GM12878 (cell line): ENCODE results near the gene TUFM. TPM values are rescaled to one million over a fixed set of nuclear protein-coding genes. Genes with fewer than 3 reads are reported as not detected.
"Not testable (repeated sequence)": the region's sequence is repeated elsewhere in the genome, so short reads cannot be mapped to it uniquely, and the experiment has no call there.

Source experiments
- ATAC-seq: fragments of 200-7000 bp; cut with Tn5 transposase; 3 replicates; pipeline ENCODE4 v1.9.1; 2020; ENCODE audit warnings: mild to moderate bottlenecking, moderate library complexity
- BruUV-seq: library from RNA; stranded (reverse); fragments of 400-500 nt; replicated peaks from 2 replicates; lab custom pipeline; 2021; lab: Mats Ljungman, UMichigan
- CTCF ChIA-PET: fragments of 300-600 bp; sonication (Branson Sonifier 250); formaldehyde crosslinking; extraction: SDS; loops from one replicate; lab custom pipeline; 2021; ENCODE audit warnings: inconsistent platforms; lab: Yijun Ruan, JAX
- POLR2A ChIA-PET: fragments of 350-600 bp; formaldehyde crosslinking; extraction: SDS; loops from one replicate; lab custom pipeline; 2021; ENCODE audit warnings: inconsistent platforms; lab: Charles Lee
- RAD21 ChIA-PET: fragments of 300-600 bp; sonication (Branson Sonifier 250); formaldehyde crosslinking; loops from one replicate; lab custom pipeline; 2023; ENCODE audit warnings: antibody characterized with exemption; ENCODE audit not compliant: unreplicated experiment; lab: Charles Lee
- SMC1A ChIA-PET: fragments of 300-600 bp; sonication (Branson Sonifier 250); formaldehyde crosslinking; loops from one replicate; lab custom pipeline; 2023; ENCODE audit not compliant: unreplicated experiment, uncharacterized antibody; lab: Charles Lee
- DNase-seq: peaks from one replicate; pipeline ENCODE4 v3.0.0-alpha.2; 2011; ENCODE audit warnings: low read depth, low spot score
- FAIRE-seq: peaks from 3 replicates; lab custom pipeline; 2011; peaks lifted over from hg19 to GRCh38; lab: Jason Lieb, UNC
- H2AFZ ChIP-seq: 2 replicates; pipeline ENCODE4 v1.6.0; 2011; ENCODE audit warnings: low read depth, low read length, control low read depth; ENCODE audit not compliant: control insufficient read depth
- H3K27ac ChIP-seq: 2 replicates; pipeline ENCODE4 v1.5.1; 2011; ENCODE audit warnings: control low read depth; ENCODE audit not compliant: control insufficient read depth, insufficient read depth
- H3K27me3 ChIP-seq, 2 experiments: replicated peaks in 1 of 2; 2 replicates each; pipeline versions ENCODE4 v1.6.0 to v1.6.1; 2011; ENCODE audit warnings: low read length in 1 of 2; ENCODE audit not compliant: control insufficient read depth in 2 of 2, insufficient read depth in 2 of 2
- H3K36me3 ChIP-seq, 2 experiments: 2 replicates each; pipeline ENCODE4 v1.5.1; 2011; ENCODE audit warnings: low read length in 1 of 2; ENCODE audit not compliant: control insufficient read depth in 2 of 2, insufficient read depth in 2 of 2
- H3K4me1 ChIP-seq: 2 replicates; pipeline ENCODE4 v1.6.1; 2011; ENCODE audit warnings: mild to moderate bottlenecking, low read length, moderate library complexity, mixed read lengths; ENCODE audit not compliant: control insufficient read depth, insufficient read depth
- H3K4me2 ChIP-seq: 2 replicates; pipeline ENCODE4 v1.6.0; 2011; ENCODE audit warnings: control low read depth; ENCODE audit not compliant: control insufficient read depth, insufficient read depth
- H3K4me3 ChIP-seq: fragments of 200-600 bp; sonication (generic); 2 replicates; pipeline ENCODE4 v1.5.1; 2016
- H3K79me2 ChIP-seq: 2 replicates; pipeline ENCODE4 v1.6.0; 2011; ENCODE audit warnings: low read length; ENCODE audit not compliant: control insufficient read depth, insufficient read depth
- H3K9ac ChIP-seq: 2 replicates; pipeline ENCODE4 v1.8.0; 2011; ENCODE audit warnings: low read length, control low read depth, mixed read lengths; ENCODE audit not compliant: control insufficient read depth, insufficient read depth
- H3K9me3 ChIP-seq: replicated peaks from 3 replicates; pipeline ENCODE4 v1.5.1; 2011; ENCODE audit warnings: mild to moderate bottlenecking, low read length; ENCODE audit not compliant: control insufficient read depth, insufficient read depth
- H4K20me1 ChIP-seq: 2 replicates; pipeline ENCODE4 v1.6.0; 2011; ENCODE audit not compliant: control insufficient read depth, insufficient read depth
- BRCA1 ChIP-seq: IDR thresholded peaks from 2 replicates; pipeline ENCODE4 v1.6.1; 2011; ENCODE audit warnings: low read depth, low read length, improper control_type of control experiment
- CHD2 ChIP-seq: IDR thresholded peaks from 2 replicates; pipeline ENCODE4 v1.6.1; 2011; ENCODE audit warnings: low read depth, low read length, improper control_type of control experiment, borderline replicate concordance
- MEF2A ChIP-seq: IDR thresholded peaks from 2 replicates; pipeline ENCODE4 v1.6.1; 2011; ENCODE audit warnings: low read depth, mild to moderate bottlenecking, low read length, moderate library complexity; ENCODE audit not compliant: insufficient read depth
- MTA2 ChIP-seq: fragments of 450-650 bp; IDR thresholded peaks from 2 replicates; pipeline ENCODE4 v1.6.1; 2016; ENCODE audit warnings: low read depth, mild to moderate bottlenecking, moderate library complexity
- RAD21 ChIP-seq: IDR thresholded peaks from 2 replicates; pipeline ENCODE4 v1.6.1; 2011; ENCODE audit warnings: mild to moderate bottlenecking, low read depth, low read length, moderate library complexity; ENCODE audit not compliant: insufficient read depth
- RCOR1 ChIP-seq: conservative IDR thresholded peaks from 2 replicates; pipeline ENCODE4 v1.6.1; 2012; ENCODE audit warnings: low read depth, low read length, improper control_type of control experiment
- WGBS: methylation state at CpG from one replicate; pipeline ENCODE4 v1.1.6; 2016; ENCODE audit warnings: low lambda C conversion rate; ENCODE audit not compliant: insufficient replicate concordance, insufficient coverage; ENCODE audit errors: missing lambda C conversion rate; 5-methylcytosine and 5-hydroxymethylcytosine counted together
- in situ Hi-C: fragments of 300-500 bp; cut with MboI; formaldehyde crosslinking; loops from 9 replicates; pipeline ENCODE4 v1.14.3; 2018; ENCODE audit warnings: mixed read lengths
- intact Hi-C: fragments of 100-400 bp; cut with micrococcal nuclease; formaldehyde crosslinking; loops from one replicate; pipeline ENCODE4 v1.14.2; 2022; ENCODE audit not compliant: unreplicated experiment
- polyA plus RNA-seq, 11 experiments: library from polyadenylated mRNA; depleted of rRNA in 4 of 11; unstranded in 6 of 11; stranded (reverse) in 5 of 11; fragments of >200 nt; fragmentation: Nextera tagmentation in 4 of 11; fragmentation: Illumina TruSeq in 1 of 11; extraction: Ambion mirVana in 4 of 11; extraction: Trizol in 1 of 11; gene quantifications; 1 replicate in 1 of 11; 2 replicates in 10 of 11; pipeline versions ENCODE4 v1.2.1 to v1.2.3, GENCODE V29; 2011 to 2016; ENCODE audit warnings: inconsistent platforms in 2 of 11, missing spikeins in 2 of 11, low read depth in 1 of 11
- total RNA-seq, 4 experiments: library from RNA; depleted of rRNA in 3 of 4; stranded (reverse); fragments of >200 nt in 3 of 4; fragmentation: Illumina TruSeq in 1 of 4; extraction: Trizol in 1 of 4; gene quantifications; 2 replicates each; pipeline versions ENCODE4 v1.2.1 to v1.2.3, GENCODE V29; 2013 to 2021
- TF ChIP-seq, protein P1 (sequence below): fragments of 450-650 bp; formaldehyde crosslinking; IDR thresholded peaks from 2 replicates; pipeline ENCODE4 v1.4.0; 2020; ENCODE audit warnings: mild to moderate bottlenecking, moderate library complexity

Gene TUFM
- total and polyA plus RNA-seq, 10 of the 15 experiments (the other 5 are each of a cell fraction or from before 2014, with no cell fraction given): 23.4 to 354 (median 182) TPM

- no peak for TF ChIP-seq MTA2
- no peak for TF ChIP-seq RCOR1
- no peak for TF ChIP-seq CHD2
- TF ChIP-seq BRCA1: no peak
These were observed 37.3 kb upstream of the TUFM start (continued) for GRCh38 chr16:28883221-28883996.

DNA sequence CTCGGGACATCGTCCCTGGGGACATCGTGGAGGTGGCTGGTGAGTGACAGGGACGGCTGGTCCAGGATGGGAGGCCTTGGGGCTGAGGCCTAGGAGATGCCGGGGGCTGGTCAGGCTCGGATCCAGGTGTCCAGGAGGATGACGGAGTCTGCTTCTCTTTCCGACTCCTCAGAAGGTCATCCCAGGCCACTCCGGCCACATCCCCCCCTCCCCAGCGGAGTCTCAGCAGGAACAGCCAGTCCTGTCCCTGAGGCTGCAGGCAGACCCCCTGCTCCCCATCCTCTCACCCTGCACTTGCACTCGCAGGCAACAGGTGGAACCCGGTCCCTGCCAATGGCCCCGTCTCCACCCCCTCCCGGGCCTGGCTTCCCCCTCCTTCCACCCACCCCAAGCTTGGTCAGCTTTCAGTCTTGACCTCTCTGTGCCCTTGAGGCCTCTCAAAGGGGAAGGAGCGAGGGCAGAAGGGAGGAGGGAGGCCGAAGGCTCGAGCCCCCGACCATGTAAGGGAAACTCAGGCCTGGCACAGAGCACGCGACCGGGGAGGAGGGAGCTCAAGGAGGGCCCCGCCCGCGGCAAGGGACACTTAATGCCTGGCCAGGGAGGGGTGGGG, 36.5 kb upstream of the TUFM start:
- Histone ChIP-seq H3K4me2 (no peak overlapping the region), H3K27ac (no peak overlapping the region), H3K27me3 (no peaks in the 10 kb centered on the region), H3K79me2 (no peaks in the 10 kb centered on the region), H3K4me1 (peaks cover 7% of the 10 kb centered on the region), H3K9ac (no peak overlapping the region), H3K36me3 (no peaks in the 10 kb centered on the region), H2AFZ (no peak overlapping the region), H3K4me3 (no peak overlapping the region), H4K20me1 (no peaks in the 10 kb centered on the region), H3K9me3 (no peaks in the 10 kb centered on the region)
- no peak for DNase-seq
- TF ChIP-seq RAD21 (0 out of 2 replicates have a peak, but pooled peaks have one; percentile 5), MEF2A (no peak)
- TF ChIP-seq, protein P1, sequence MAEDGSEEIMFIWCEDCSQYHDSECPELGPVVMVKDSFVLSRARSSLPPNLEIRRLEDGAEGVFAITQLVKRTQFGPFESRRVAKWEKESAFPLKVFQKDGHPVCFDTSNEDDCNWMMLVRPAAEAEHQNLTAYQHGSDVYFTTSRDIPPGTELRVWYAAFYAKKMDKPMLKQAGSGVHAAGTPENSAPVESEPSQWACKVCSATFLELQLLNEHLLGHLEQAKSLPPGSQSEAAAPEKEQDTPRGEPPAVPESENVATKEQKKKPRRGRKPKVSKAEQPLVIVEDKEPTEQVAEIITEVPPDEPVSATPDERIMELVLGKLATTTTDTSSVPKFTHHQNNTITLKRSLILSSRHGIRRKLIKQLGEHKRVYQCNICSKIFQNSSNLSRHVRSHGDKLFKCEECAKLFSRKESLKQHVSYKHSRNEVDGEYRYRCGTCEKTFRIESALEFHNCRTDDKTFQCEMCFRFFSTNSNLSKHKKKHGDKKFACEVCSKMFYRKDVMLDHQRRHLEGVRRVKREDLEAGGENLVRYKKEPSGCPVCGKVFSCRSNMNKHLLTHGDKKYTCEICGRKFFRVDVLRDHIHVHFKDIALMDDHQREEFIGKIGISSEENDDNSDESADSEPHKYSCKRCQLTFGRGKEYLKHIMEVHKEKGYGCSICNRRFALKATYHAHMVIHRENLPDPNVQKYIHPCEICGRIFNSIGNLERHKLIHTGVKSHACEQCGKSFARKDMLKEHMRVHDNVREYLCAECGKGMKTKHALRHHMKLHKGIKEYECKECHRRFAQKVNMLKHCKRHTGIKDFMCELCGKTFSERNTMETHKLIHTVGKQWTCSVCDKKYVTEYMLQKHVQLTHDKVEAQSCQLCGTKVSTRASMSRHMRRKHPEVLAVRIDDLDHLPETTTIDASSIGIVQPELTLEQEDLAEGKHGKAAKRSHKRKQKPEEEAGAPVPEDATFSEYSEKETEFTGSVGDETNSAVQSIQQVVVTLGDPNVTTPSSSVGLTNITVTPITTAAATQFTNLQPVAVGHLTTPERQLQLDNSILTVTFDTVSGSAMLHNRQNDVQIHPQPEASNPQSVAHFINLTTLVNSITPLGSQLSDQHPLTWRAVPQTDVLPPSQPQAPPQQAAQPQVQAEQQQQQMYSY (CRISPR knock-in tag): no peak
- SMC1A ChIA-PET: interaction anchor here (1.2 kb wide), 1 partner anchor 62 kb away, joined by 5 read pairs; no protein-coding TSS in a partner anchor
- FAIRE-seq: no peak
- POLR2A ChIA-PET: no interaction called here
- CTCF ChIA-PET: interaction anchor here (1.3 kb wide), 1 partner anchor 41 kb away, joined by 4 read pairs; no protein-coding TSS in a partner anchor
- intact Hi-C loops (no loop called here), in situ Hi-C loops (loop anchor here (5.0 kb wide), 1 partner anchor 35 kb away; no protein-coding TSS in a partner anchor)
- WGBS: 64% methylated on average over 24 of the region's 24 CpGs
- ATAC-seq: no peak
- BruUV-seq: no TSS peak
- RAD21 ChIA-PET: no interaction called here

DNA sequence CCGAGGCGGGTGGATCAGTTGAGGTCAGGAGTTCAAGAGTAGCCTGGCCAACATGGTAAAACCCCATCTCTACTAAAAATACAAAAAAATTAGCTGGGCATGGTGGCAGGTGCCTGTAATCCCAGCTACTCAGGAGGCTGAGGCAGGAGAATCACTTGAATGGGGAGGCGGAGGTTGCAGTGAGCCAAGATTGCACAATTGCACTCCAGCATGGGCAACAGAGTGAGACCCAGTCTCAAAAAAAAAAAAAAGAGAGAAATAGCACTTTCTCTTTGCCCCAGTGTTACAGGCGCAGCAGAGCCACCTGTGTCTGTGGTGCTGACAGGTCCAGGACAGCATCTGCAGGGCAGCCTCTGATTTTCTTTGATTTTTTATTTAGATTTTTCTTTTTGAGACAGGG, 35.4 kb upstream of the TUFM start:
- H3K36me3 ChIP-seq, H3K27ac ChIP-seq, intact Hi-C loops, H2AFZ ChIP-seq, POLR2A ChIA-PET, BruUV-seq, H3K9ac ChIP-seq, FAIRE-seq, RAD21 ChIA-PET, H3K79me2 ChIP-seq, H3K27me3 ChIP-seq, DNase-seq, H4K20me1 ChIP-seq, H3K4me3 ChIP-seq, H3K4me2 ChIP-seq, ATAC-seq, H3K9me3 ChIP-seq: not testable (repeated sequence)
- WGBS: 71% methylated on average over 4 of the region's 4 CpGs
- peaks cover 13% of the 10 kb centered on the region for H3K4me1 ChIP-seq
- in situ Hi-C loops: loop anchor here (5.0 kb wide), 1 partner anchor 36 kb away; no protein-coding TSS in a partner anchor
- ChIA-PET CTCF (interaction anchor here (1.4 kb wide), 1 partner anchor 64 kb away, joined by 5 read pairs; no protein-coding TSS in a partner anchor), SMC1A (interaction anchor here (1.3 kb wide), 1 partner anchor 42 kb away, joined by 3 read pairs; no protein-coding TSS in a partner anchor)
